HG02973 (cell line): ENCODE results near the gene ROBO1.
"Not testable (repeated sequence)": the region's sequence is repeated elsewhere in the genome, so short reads cannot be mapped to it uniquely, and the experiment has no call there.

Source experiments
- ATAC-seq: cut with Tn5 transposase; IDR thresholded peaks from one replicate; pipeline ENCODE4 v1.9.1; 2021; ENCODE audit warnings: moderate library complexity; ENCODE audit not compliant: unreplicated experiment

Gene ROBO1

GRCh38 chr3:79325833-79326383 lies 441.9 kb downstream of the ROBO1 start:
- ATAC-seq, result not testable (repeated sequence)

- ATAC-seq, result no peak
Measured at GRCh38 chr3:79317551-79318518, 450.0 kb downstream of the ROBO1 start.

GRCh38 chr3:79314962-79315361 lies 452.8 kb downstream of the ROBO1 start:
- ATAC-seq, result no peak

- no peak for ATAC-seq
Measured at GRCh38 chr3:79314544-79314943, 453.3 kb downstream of the ROBO1 start.

- no peak for ATAC-seq
Measured at GRCh38 chr3:79310016-79310415, 457.8 kb downstream of the ROBO1 start.

GRCh38 chr3:79306934-79307570 lies 460.7 kb downstream of the ROBO1 start:
- no peak for ATAC-seq

- ATAC-seq, result not testable (repeated sequence)
Measured at GRCh38 chr3:79299949-79300635, 467.7 kb downstream of the ROBO1 start.

- ATAC-seq, result no peak
Measured at GRCh38 chr3:79297245-79297960, 470.4 kb downstream of the ROBO1 start.

- ATAC-seq, result no peak
Measured at GRCh38 chr3:79286882-79287281, 480.9 kb downstream of the ROBO1 start.

GRCh38 chr3:79285871-79286270 lies 481.9 kb downstream of the ROBO1 start:
- no peak for ATAC-seq

- ATAC-seq, result no peak
Measured at GRCh38 chr3:79285380-79285779, 482.4 kb downstream of the ROBO1 start.

- no peak for ATAC-seq
Measured at GRCh38 chr3:79284781-79285180, 483.0 kb downstream of the ROBO1 start.

GRCh38 chr3:79278681-79279080 lies 489.1 kb downstream of the ROBO1 start:
- ATAC-seq, result no peak

GRCh38 chr3:79268422-79268821 lies 499.4 kb downstream of the ROBO1 start:
- no peak for ATAC-seq

- ATAC-seq, result no peak
Measured at GRCh38 chr3:79264892-79265291, 502.9 kb downstream of the ROBO1 start.

GRCh38 chr3:79263423-79263822 lies 504.4 kb downstream of the ROBO1 start:
- no peak for ATAC-seq

- ATAC-seq, result no peak
Measured at GRCh38 chr3:79258479-79258878, 509.3 kb downstream of the ROBO1 start.

- ATAC-seq, result no peak
Measured at GRCh38 chr3:79257791-79258190, 510.0 kb downstream of the ROBO1 start.

- ATAC-seq, result no peak
Measured at GRCh38 chr3:79255702-79256101, 512.1 kb downstream of the ROBO1 start.

GRCh38 chr3:79255292-79255691 lies 512.5 kb downstream of the ROBO1 start:
- no peak for ATAC-seq

- ATAC-seq, result no peak
Measured at GRCh38 chr3:79253704-79254103, 514.1 kb downstream of the ROBO1 start.
